Transverse colon (tissue), 4 donors: ENCODE results near the gene HSPB8.
A peak's percentile ranks its signal among the peaks of the same experiment; 100 is the strongest.

Experiments
- EP300 ChIP-seq: sonication (generic); formaldehyde crosslinking; IDR thresholded peaks from one replicate; pipeline ENCODE4 v1.6.1; 2017; ENCODE audit warnings: antibody characterized with exemption, low read depth
- POLR2A ChIP-seq: fragments of 450-650 bp; IDR thresholded peaks from one replicate; pipeline ENCODE4 v1.6.1; 2016; ENCODE audit warnings: antibody characterized with exemption, mild to moderate bottlenecking, moderate library complexity
- POLR2AphosphoS5 ChIP-seq, 3 donors: sonication (generic); formaldehyde crosslinking; IDR thresholded peaks; one replicate each; pipeline ENCODE4 v1.6.1; 2016; ENCODE audit warnings: antibody characterized with exemption in 3 of 3
- TF ChIP-seq, protein P1 (sequence below), 5 experiments: fragments of 200-600 bp in 3 of 5; fragments of 450-650 bp in 2 of 5; sonication (generic) in 3 of 5; IDR thresholded peaks; 1 replicate in 2 of 5; 2 replicates in 3 of 5; pipeline ENCODE4 v1.5.1; 2016 to 2017; ENCODE audit warnings: antibody characterized with exemption in 5 of 5, inconsistent platforms in 3 of 5, mild to moderate bottlenecking in 2 of 5, moderate library complexity in 1 of 5

GRCh38 chr12:119180380-119181040, 1.8 kb downstream of the HSPB8 start:
- TF ChIP-seq POLR2A, result no peak
- TF ChIP-seq POLR2AphosphoS5 (IDR thresholded peaks at IDR 0.05), result peak in 2 of 3 donors; percentile 7 to 44
- TF ChIP-seq, protein P1, sequence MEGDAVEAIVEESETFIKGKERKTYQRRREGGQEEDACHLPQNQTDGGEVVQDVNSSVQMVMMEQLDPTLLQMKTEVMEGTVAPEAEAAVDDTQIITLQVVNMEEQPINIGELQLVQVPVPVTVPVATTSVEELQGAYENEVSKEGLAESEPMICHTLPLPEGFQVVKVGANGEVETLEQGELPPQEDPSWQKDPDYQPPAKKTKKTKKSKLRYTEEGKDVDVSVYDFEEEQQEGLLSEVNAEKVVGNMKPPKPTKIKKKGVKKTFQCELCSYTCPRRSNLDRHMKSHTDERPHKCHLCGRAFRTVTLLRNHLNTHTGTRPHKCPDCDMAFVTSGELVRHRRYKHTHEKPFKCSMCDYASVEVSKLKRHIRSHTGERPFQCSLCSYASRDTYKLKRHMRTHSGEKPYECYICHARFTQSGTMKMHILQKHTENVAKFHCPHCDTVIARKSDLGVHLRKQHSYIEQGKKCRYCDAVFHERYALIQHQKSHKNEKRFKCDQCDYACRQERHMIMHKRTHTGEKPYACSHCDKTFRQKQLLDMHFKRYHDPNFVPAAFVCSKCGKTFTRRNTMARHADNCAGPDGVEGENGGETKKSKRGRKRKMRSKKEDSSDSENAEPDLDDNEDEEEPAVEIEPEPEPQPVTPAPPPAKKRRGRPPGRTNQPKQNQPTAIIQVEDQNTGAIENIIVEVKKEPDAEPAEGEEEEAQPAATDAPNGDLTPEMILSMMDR (IDR thresholded peaks at IDR 0.05), result no peak
- no peak for TF ChIP-seq EP300
